Mesenchymal stem cell (in vitro differentiated cells and primary cell): Measurements from ENCODE around the gene ZNF19.

Experiments used
- DNase-seq: peaks from one replicate; pipeline ENCODE4 v3.0.0-alpha.2; 2013
- H2AFZ ChIP-seq: one replicate; pipeline ENCODE4 v1.6.1; 2013; ENCODE audit warnings: low read depth, mild to moderate bottlenecking, control low read depth, inconsistent platforms, low read length, moderate library complexity
- H2AK5ac ChIP-seq: 2 replicates; pipeline ENCODE4 v1.6.1; 2013; ENCODE audit warnings: low read length, moderate library complexity, mild to moderate bottlenecking, inconsistent platforms; ENCODE audit not compliant: severe bottlenecking
- H2BK120ac ChIP-seq: one replicate; pipeline ENCODE4 v1.6.1; 2013; ENCODE audit warnings: low read depth, mild to moderate bottlenecking, inconsistent platforms, low read length, moderate library complexity
- H2BK12ac ChIP-seq, 2 experiments: one replicate each; pipeline ENCODE4 v1.6.1; 2013; ENCODE audit warnings: inconsistent platforms in 2 of 2, low read length in 2 of 2, mild to moderate bottlenecking in 2 of 2, moderate library complexity in 2 of 2, control low read depth in 1 of 2
- H2BK15ac ChIP-seq: one replicate; pipeline ENCODE4 v1.6.1; 2013; ENCODE audit warnings: mild to moderate bottlenecking, low read depth, inconsistent platforms; ENCODE audit not compliant: poor library complexity, severe bottlenecking
- H2BK5ac ChIP-seq: 2 replicates; pipeline ENCODE4 v1.6.1; 2013; ENCODE audit warnings: low read depth, mild to moderate bottlenecking, low read length, control low read depth, inconsistent platforms; ENCODE audit not compliant: poor library complexity, severe bottlenecking
- H3K14ac ChIP-seq, 2 experiments: one replicate each; pipeline ENCODE4 v1.6.1; 2013; ENCODE audit warnings: inconsistent platforms in 2 of 2, low read length in 2 of 2, control low read depth in 1 of 2, mild to moderate bottlenecking in 1 of 2, moderate library complexity in 1 of 2
- H3K18ac ChIP-seq, 2 experiments: one replicate each; pipeline ENCODE4 v1.6.1; 2013; ENCODE audit warnings: inconsistent platforms in 2 of 2, low read length in 2 of 2, control low read depth in 1 of 2, low read depth in 1 of 2, mild to moderate bottlenecking in 1 of 2
- H3K23ac ChIP-seq, 2 experiments: one replicate each; pipeline ENCODE4 v1.6.1; 2013; ENCODE audit warnings: inconsistent platforms in 2 of 2, low read length in 2 of 2, mild to moderate bottlenecking in 2 of 2, moderate library complexity in 2 of 2, control low read depth in 1 of 2
- H3K27ac ChIP-seq: 2 replicates; pipeline ENCODE4 v1.5.1; 2013; ENCODE audit warnings: mild to moderate bottlenecking, moderate library complexity, low read length, control low read depth, inconsistent platforms; ENCODE audit not compliant: poor library complexity, severe bottlenecking
- H3K27me3 ChIP-seq, 2 experiments: 2 replicates each; pipeline versions ENCODE4 v1.6.1 to v1.7.0; 2013; ENCODE audit warnings: low read length in 2 of 2, mild to moderate bottlenecking in 2 of 2, moderate library complexity in 2 of 2, control low read depth in 1 of 2, inconsistent platforms in 1 of 2; ENCODE audit not compliant: control insufficient read depth in 1 of 2, insufficient read depth in 1 of 2
- H3K36me3 ChIP-seq, 2 experiments: 2 replicates each; pipeline versions ENCODE4 v1.6.1 to v1.7.0; 2013; ENCODE audit warnings: low read length in 2 of 2, control low read depth in 1 of 2, inconsistent platforms in 1 of 2, low read depth in 1 of 2, mild to moderate bottlenecking in 1 of 2; ENCODE audit not compliant: insufficient read depth in 2 of 2, control insufficient read depth in 1 of 2
- H3K4ac ChIP-seq, 2 experiments: one replicate each; pipeline ENCODE4 v1.6.1; 2013; ENCODE audit warnings: inconsistent platforms in 2 of 2, low read length in 2 of 2, mild to moderate bottlenecking in 2 of 2, moderate library complexity in 2 of 2, control low read depth in 1 of 2, low read depth in 1 of 2
- H3K4me1 ChIP-seq: 2 replicates; pipeline ENCODE4 v1.6.1; 2013; ENCODE audit warnings: low read depth, low read length, control low read depth; ENCODE audit not compliant: control insufficient read depth, insufficient read depth
- H3K4me2 ChIP-seq: 2 replicates; pipeline ENCODE4 v1.6.1; 2013; ENCODE audit warnings: low read length, mild to moderate bottlenecking, inconsistent platforms; ENCODE audit not compliant: poor library complexity, severe bottlenecking
- H3K4me3 ChIP-seq, 2 experiments: 2 replicates each; pipeline versions ENCODE4 v1.5.1 to v1.7.0; 2013; ENCODE audit warnings: low read length in 2 of 2, mild to moderate bottlenecking in 2 of 2, control low read depth in 1 of 2, low read depth in 1 of 2; ENCODE audit not compliant: insufficient read depth in 1 of 2
- H3K79me1 ChIP-seq: replicated peaks from 2 replicates; pipeline ENCODE4 v1.6.1; 2013; ENCODE audit warnings: mild to moderate bottlenecking, control low read depth, low read length, inconsistent platforms; ENCODE audit not compliant: poor library complexity, severe bottlenecking
- H3K9ac ChIP-seq: 2 replicates; pipeline ENCODE4 v1.7.0; 2013; ENCODE audit warnings: mild to moderate bottlenecking, low read length, moderate library complexity
- H3K9me3 ChIP-seq: 2 replicates; pipeline ENCODE4 v1.7.0; 2013; ENCODE audit warnings: mild to moderate bottlenecking, low read length; ENCODE audit not compliant: control insufficient read depth
- H4K8ac ChIP-seq: one replicate; pipeline ENCODE4 v1.6.1; 2013; ENCODE audit warnings: inconsistent platforms, mild to moderate bottlenecking, low read length, moderate library complexity
- H4K91ac ChIP-seq: one replicate; pipeline ENCODE4 v1.6.1; 2013; ENCODE audit warnings: mild to moderate bottlenecking, low read length, inconsistent platforms
- whole genome bisulfite sequencing: methylation state at CpG from one replicate; pipeline ENCODE4 v1.1.7; 2013; ENCODE audit warnings: mixed read lengths; 5-methylcytosine and 5-hydroxymethylcytosine counted together

ZNF19 gene

GRCh38 chr16:71492786-71493185, 3.7 kb upstream of the ZNF19 start:
- no peak for DNase-seq
- H2BK15ac ChIP-seq: no peak overlapping the region
- no peaks in the 10 kb centered on the region for H3K79me1 ChIP-seq
- no peak overlapping the region for H2BK12ac ChIP-seq
- H3K18ac ChIP-seq: no peak overlapping the region
- H2BK5ac ChIP-seq: no peak overlapping the region
- H2BK120ac ChIP-seq: no peak overlapping the region
- H3K9ac ChIP-seq: no peak overlapping the region
- no peak overlapping the region for H4K8ac ChIP-seq
- no peaks in the 10 kb centered on the region for H3K9me3 ChIP-seq
- no peak overlapping the region for H2AFZ ChIP-seq
- no peak overlapping the region for H3K4me3 ChIP-seq
- no peak overlapping the region for H3K23ac ChIP-seq
- no peak overlapping the region for H2AK5ac ChIP-seq
- H3K27ac ChIP-seq: no peak overlapping the region
- H3K4ac ChIP-seq: no peak overlapping the region
- 79% methylated on average over 1 of the region's 2 CpGs for WGBS
- H3K4me1 ChIP-seq: no peaks in the 10 kb centered on the region
- H3K4me2 ChIP-seq: no peak overlapping the region
- no peaks in the 10 kb centered on the region for H3K36me3 ChIP-seq
- no peak overlapping the region for H4K91ac ChIP-seq
- peaks cover 0 to 9% of the 10 kb centered on the region in 2 experiments for H3K27me3 ChIP-seq
- H3K14ac ChIP-seq: no peak overlapping the region

DNA sequence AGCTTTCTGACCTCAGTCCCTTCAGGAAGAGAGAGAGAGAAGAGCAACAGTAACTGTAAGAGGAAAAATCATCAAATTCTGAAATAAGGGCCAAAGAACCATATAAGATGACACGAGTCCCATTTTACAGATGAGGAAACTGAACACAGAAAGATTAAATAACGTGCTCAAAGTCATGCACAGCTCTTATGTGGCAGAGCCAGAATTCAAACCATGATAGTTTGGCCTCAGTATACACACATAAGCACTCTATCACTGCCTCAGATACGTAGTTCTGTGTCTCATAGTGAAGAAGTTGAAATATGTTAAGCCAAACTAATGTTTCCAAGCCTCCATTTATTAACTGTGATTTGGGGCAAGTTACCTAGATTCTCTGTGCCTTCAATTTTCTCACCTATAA, 1.9 kb upstream of the ZNF19 start:
- H3K36me3 ChIP-seq: no peaks in the 10 kb centered on the region
- no peak overlapping the region for H2BK120ac ChIP-seq
- H2BK15ac ChIP-seq: no peak overlapping the region
- no peak overlapping the region for H3K23ac ChIP-seq
- no peak overlapping the region for H2AFZ ChIP-seq
- no peaks in the 10 kb centered on the region for H3K4me1 ChIP-seq
- WGBS: 27% methylated on average over 2 of the region's 3 CpGs
- no peak overlapping the region for H3K14ac ChIP-seq
- no peak for DNase-seq
- H3K27ac ChIP-seq: no peak overlapping the region
- no peak overlapping the region for H2BK12ac ChIP-seq
- H4K91ac ChIP-seq: no peak overlapping the region
- no peak overlapping the region for H4K8ac ChIP-seq
- no peaks in the 10 kb centered on the region for H3K9me3 ChIP-seq
- H3K4me2 ChIP-seq: no peak overlapping the region
- no peak overlapping the region for H3K9ac ChIP-seq
- H3K4me3 ChIP-seq: no peak overlapping the region
- no peak overlapping the region for H3K4ac ChIP-seq
- no peak overlapping the region for H2BK5ac ChIP-seq
- H3K27me3 ChIP-seq: peaks cover 0 to 9% of the 10 kb centered on the region in 2 experiments
- no peak overlapping the region for H3K18ac ChIP-seq
- no peak overlapping the region for H2AK5ac ChIP-seq
- no peaks in the 10 kb centered on the region for H3K79me1 ChIP-seq

DNA sequence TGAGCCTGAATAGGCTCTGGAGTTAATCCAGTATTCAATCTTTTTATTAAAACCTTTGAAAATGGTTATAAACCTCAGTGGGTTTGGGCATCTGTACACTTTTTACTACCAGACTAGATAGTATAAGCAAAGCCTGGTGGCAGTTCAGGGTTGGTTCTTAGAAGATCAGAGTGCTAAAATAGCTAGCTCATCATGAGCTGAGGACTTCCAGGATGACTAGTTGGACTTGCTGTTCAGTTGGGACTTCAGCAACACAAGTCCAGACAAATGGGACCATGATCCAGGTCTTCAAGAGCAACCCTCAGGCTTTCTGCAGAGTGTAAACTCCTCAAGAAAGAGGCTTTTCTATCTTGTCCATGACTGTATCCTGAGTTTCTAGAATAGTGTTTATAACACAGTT, 1.2 kb upstream of the ZNF19 start:
- no peak overlapping the region for H3K27ac ChIP-seq
- H3K27me3 ChIP-seq: peaks cover 0 to 9% of the 10 kb centered on the region in 2 experiments
- no peak overlapping the region for H3K4ac ChIP-seq
- no peak overlapping the region for H2BK12ac ChIP-seq
- no peak overlapping the region for H4K8ac ChIP-seq
- H3K18ac ChIP-seq: no peak overlapping the region
- no peak overlapping the region for H3K14ac ChIP-seq
- no peaks in the 10 kb centered on the region for H3K9me3 ChIP-seq
- H3K9ac ChIP-seq: no peak overlapping the region
- no peaks in the 10 kb centered on the region for H3K79me1 ChIP-seq
- H4K91ac ChIP-seq: no peak overlapping the region
- no peaks in the 10 kb centered on the region for H3K36me3 ChIP-seq
- H2BK120ac ChIP-seq: no peak overlapping the region
- H2AK5ac ChIP-seq: no peak overlapping the region
- H3K4me1 ChIP-seq: no peaks in the 10 kb centered on the region
- no peak overlapping the region for H3K4me3 ChIP-seq
- no peak overlapping the region for H2BK5ac ChIP-seq
- H2BK15ac ChIP-seq: no peak overlapping the region
- no peak overlapping the region for H3K4me2 ChIP-seq
- no peak for DNase-seq
- no peak overlapping the region for H3K23ac ChIP-seq
- no peak overlapping the region for H2AFZ ChIP-seq

GRCh38 chr16:71484006-71484893, 4.9 kb downstream of the ZNF19 start:
- H3K4ac ChIP-seq: peak overlapping the region; percentile 46 to 99
- no peak overlapping the region for H2BK120ac ChIP-seq
- peak overlapping the region in 1 of 2 experiments; percentile 87 for H2BK12ac ChIP-seq
- no peak overlapping the region for H2AK5ac ChIP-seq
- peaks cover 15% of the 10 kb centered on the region for H3K79me1 ChIP-seq
- H2AFZ ChIP-seq: peak overlapping the region; percentile 96
- peaks cover 0 to 14% of the 10 kb centered on the region in 2 experiments for H3K36me3 ChIP-seq
- H4K8ac ChIP-seq: peak overlapping the region; percentile 83
- peak overlapping the region; percentile 84 for H3K27ac ChIP-seq
- H3K14ac ChIP-seq: peak overlapping the region in 1 of 2 experiments; percentile 98
- H3K23ac ChIP-seq: peak overlapping the region in 1 of 2 experiments; percentile 96
- H2BK15ac ChIP-seq: no peak overlapping the region
- peaks cover 3% of the 10 kb centered on the region for H3K4me1 ChIP-seq
- peak overlapping the region; percentile 87 to 89 for H3K4me3 ChIP-seq
- WGBS: 3% methylated on average over 38 of the region's 44 CpGs
- H4K91ac ChIP-seq: peak overlapping the region; percentile 91
- peak overlapping the region; percentile 60 for H3K4me2 ChIP-seq
- no peaks in the 10 kb centered on the region for H3K9me3 ChIP-seq
- H3K9ac ChIP-seq: peak overlapping the region; percentile 95
- peak; percentile 97 for DNase-seq
- peaks cover 0 to 4% of the 10 kb centered on the region in 2 experiments for H3K27me3 ChIP-seq
- H3K18ac ChIP-seq: peak overlapping the region; percentile 40 to 70
- peak overlapping the region; percentile 86 for H2BK5ac ChIP-seq
